Endothelial cell of umbilical vein (primary cell): ENCODE results near the gene TSHZ3.

Source experiments
- EZH2 ChIP-seq: IDR thresholded peaks from 2 replicates; pipeline ENCODE4 v1.6.1; 2012; ENCODE audit warnings: borderline replicate concordance, low read depth, mild to moderate bottlenecking, moderate library complexity, low read length, inconsistent platforms; ENCODE audit not compliant: severe bottlenecking
- FOS ChIP-seq: IDR thresholded peaks from 2 replicates; pipeline ENCODE4 v1.6.1; 2011; ENCODE audit warnings: mild to moderate bottlenecking, low read length, moderate library complexity, borderline replicate concordance; ENCODE audit not compliant: insufficient read depth
- GATA2 ChIP-seq: IDR thresholded peaks from 2 replicates; pipeline ENCODE4 v1.7.0; 2011; ENCODE audit warnings: low read depth, mild to moderate bottlenecking, moderate library complexity, mixed read lengths, low read length; ENCODE audit not compliant: insufficient read length, insufficient read depth
- MYC ChIP-seq: IDR thresholded peaks from one replicate; pipeline ENCODE4 v1.6.1; 2011; ENCODE audit warnings: mild to moderate bottlenecking, low read depth, low read length
- POLR2A ChIP-seq: IDR thresholded peaks from 2 replicates; pipeline ENCODE4 v1.6.1; 2012; ENCODE audit warnings: low read depth, mild to moderate bottlenecking, control low read depth, low read length
- POLR2AphosphoS5 ChIP-seq: IDR thresholded peaks from 2 replicates; pipeline ENCODE4 v1.6.1; 2012; ENCODE audit warnings: low read depth, mild to moderate bottlenecking, control low read depth, low read length, moderate library complexity; ENCODE audit not compliant: insufficient read depth
- TF ChIP-seq, protein P1 (sequence below), 2 donors: IDR thresholded peaks; 1 replicate in 1 of 2; 2 replicates in 1 of 2; pipeline ENCODE4 v1.5.1; 2011; ENCODE audit warnings: low read length in 2 of 2, mild to moderate bottlenecking in 2 of 2, moderate library complexity in 2 of 2, control low read depth in 1 of 2, inconsistent platforms in 1 of 2, low read depth in 1 of 2; ENCODE audit not compliant: insufficient read depth in 1 of 2; ENCODE audit errors: extremely low read depth in 1 of 2
- TF ChIP-seq, protein P2 (sequence below): IDR thresholded peaks from 2 replicates; pipeline ENCODE4 v1.6.1; 2011; ENCODE audit not compliant: insufficient read depth, insufficient read length

DNA sequence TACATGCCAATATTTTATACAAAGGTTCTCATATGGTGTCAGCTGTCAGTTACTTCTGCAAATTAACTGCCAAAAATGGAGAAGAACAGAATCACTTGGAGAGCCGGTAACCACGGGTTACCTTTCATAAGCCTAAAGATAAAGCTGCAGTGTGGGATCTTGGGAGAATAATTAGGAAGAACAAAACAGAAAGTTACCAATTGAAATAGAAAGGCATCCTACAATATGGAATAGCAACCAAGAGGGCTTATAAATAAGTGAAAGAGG lies 74.2 kb downstream of the TSHZ3 start:
- TF ChIP-seq POLR2A = no peak
- TF ChIP-seq, protein P1, sequence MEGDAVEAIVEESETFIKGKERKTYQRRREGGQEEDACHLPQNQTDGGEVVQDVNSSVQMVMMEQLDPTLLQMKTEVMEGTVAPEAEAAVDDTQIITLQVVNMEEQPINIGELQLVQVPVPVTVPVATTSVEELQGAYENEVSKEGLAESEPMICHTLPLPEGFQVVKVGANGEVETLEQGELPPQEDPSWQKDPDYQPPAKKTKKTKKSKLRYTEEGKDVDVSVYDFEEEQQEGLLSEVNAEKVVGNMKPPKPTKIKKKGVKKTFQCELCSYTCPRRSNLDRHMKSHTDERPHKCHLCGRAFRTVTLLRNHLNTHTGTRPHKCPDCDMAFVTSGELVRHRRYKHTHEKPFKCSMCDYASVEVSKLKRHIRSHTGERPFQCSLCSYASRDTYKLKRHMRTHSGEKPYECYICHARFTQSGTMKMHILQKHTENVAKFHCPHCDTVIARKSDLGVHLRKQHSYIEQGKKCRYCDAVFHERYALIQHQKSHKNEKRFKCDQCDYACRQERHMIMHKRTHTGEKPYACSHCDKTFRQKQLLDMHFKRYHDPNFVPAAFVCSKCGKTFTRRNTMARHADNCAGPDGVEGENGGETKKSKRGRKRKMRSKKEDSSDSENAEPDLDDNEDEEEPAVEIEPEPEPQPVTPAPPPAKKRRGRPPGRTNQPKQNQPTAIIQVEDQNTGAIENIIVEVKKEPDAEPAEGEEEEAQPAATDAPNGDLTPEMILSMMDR (IDR thresholded peaks at IDR 0.05; ENCODE audit: extremely low read depth in 1 of 2, insufficient read depth in 1 of 2, low read depth in 1 of 2, low read length in 2 of 2) = no peak
- no peak for TF ChIP-seq POLR2AphosphoS5
- TF ChIP-seq EZH2 = no peak
- no peak for TF ChIP-seq MYC
- TF ChIP-seq, protein P2, sequence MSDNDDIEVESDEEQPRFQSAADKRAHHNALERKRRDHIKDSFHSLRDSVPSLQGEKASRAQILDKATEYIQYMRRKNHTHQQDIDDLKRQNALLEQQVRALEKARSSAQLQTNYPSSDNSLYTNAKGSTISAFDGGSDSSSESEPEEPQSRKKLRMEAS = no peak
- TF ChIP-seq FOS = no peak
- no peak for TF ChIP-seq GATA2
